VCaP (cell line): Measurements from ENCODE around the gene B4GALNT3.

Experiments
- H3K27ac ChIP-seq: fragments of 450-650 bp; 2 replicates; pipeline ENCODE4 v1.5.1; 2017
- CTCF ChIP-seq: fragments of 450-650 bp; conservative IDR thresholded peaks from 2 replicates; pipeline ENCODE4 v1.5.1; 2017; ENCODE audit warnings: mild to moderate bottlenecking, moderate library complexity

The B4GALNT3 gene

GRCh38 chr12:482061-482460 is 22.3 kb downstream of the B4GALNT3 start:
- H3K27ac ChIP-seq: no peak overlapping the region
- no peak for TF ChIP-seq CTCF

- peak overlapping the region; percentile 52 for H3K27ac ChIP-seq
- no peak for TF ChIP-seq CTCF
Observed at GRCh38 chr12:484096-484495, 24.4 kb downstream of the B4GALNT3 start.

- H3K27ac ChIP-seq: no peak overlapping the region
- no peak for TF ChIP-seq CTCF
Observed at GRCh38 chr12:490260-490659, 30.5 kb downstream of the B4GALNT3 start.

GRCh38 chr12:495466-495865 is 35.7 kb downstream of the B4GALNT3 start:
- TF ChIP-seq CTCF: no peak

GRCh38 chr12:496736-497135 is 37.0 kb downstream of the B4GALNT3 start:
- TF ChIP-seq CTCF: no peak
- no peak overlapping the region for H3K27ac ChIP-seq

More at GRCh38 chr12:495466-495865, 35.7 kb downstream of the B4GALNT3 start:
- no peak overlapping the region for H3K27ac ChIP-seq

- no peak overlapping the region for H3K27ac ChIP-seq
- no peak for TF ChIP-seq CTCF
Observed at GRCh38 chr12:497501-498160, 37.9 kb downstream of the B4GALNT3 start.

- TF ChIP-seq CTCF: no peak
- no peak overlapping the region for H3K27ac ChIP-seq
Observed at GRCh38 chr12:499837-500458, 40.2 kb downstream of the B4GALNT3 start.
